K562 (cell line): Measurements from ENCODE around the gene HAPLN2. TPM values are rescaled to one million over a fixed set of nuclear protein-coding genes. Genes with fewer than 3 reads are reported as not detected.

Source experiments
- AFF1 ChIP-seq, 2 experiments: fragments of 450-650 bp; IDR thresholded peaks; 2 replicates each; pipeline ENCODE4 v1.6.1; 2018; ENCODE audit warnings: mild to moderate bottlenecking in 2 of 2, low read depth in 1 of 2; ENCODE audit not compliant: partially characterized antibody in 2 of 2
- CBFA2T3 ChIP-seq: fragments of 450-650 bp; IDR thresholded peaks from 2 replicates; pipeline ENCODE4 v1.6.1; 2017
- CEBPZ ChIP-seq: fragments of 150-350 bp; IDR thresholded peaks from 2 replicates; pipeline ENCODE4 v1.6.1; 2014; ENCODE audit warnings: low read depth, mild to moderate bottlenecking, low read length, borderline replicate concordance
- HNRNPUL1 ChIP-seq: fragments of 200-400 bp; formaldehyde crosslinking; IDR thresholded peaks from 2 replicates; pipeline ENCODE4 v1.6.1; 2017; ENCODE audit warnings: low read length
- NONO ChIP-seq, 2 experiments: fragments of 200-400 bp in 1 of 2; fragments of 450-650 bp in 1 of 2; formaldehyde crosslinking in 1 of 2; IDR thresholded peaks; 2 replicates each; pipeline ENCODE4 v1.6.1; 2017; ENCODE audit warnings: low read depth in 2 of 2, mild to moderate bottlenecking in 2 of 2, moderate library complexity in 2 of 2, low read length in 1 of 2
- PREB ChIP-seq: sonication (generic); formaldehyde crosslinking; IDR thresholded peaks from 2 replicates; pipeline ENCODE4 v1.8.1; 2023; ENCODE audit warnings: mild to moderate bottlenecking, missing genetic modification reagents
- TCF15 ChIP-seq: fragments of 250-450 bp; sonication (Bioruptor Pico); IDR thresholded peaks from 2 replicates; pipeline ENCODE4 v1.8.0; 2022; ENCODE audit warnings: moderate library complexity, mild to moderate bottlenecking, inconsistent platforms
- ZBTB8A ChIP-seq: fragments of 450-650 bp; IDR thresholded peaks from 2 replicates; pipeline ENCODE4 v1.6.1; 2018; ENCODE audit warnings: mild to moderate bottlenecking, moderate library complexity; ENCODE audit not compliant: partially characterized antibody
- ZEB2 ChIP-seq: fragments of 450-650 bp; IDR thresholded peaks from 2 replicates; pipeline ENCODE4 v1.6.1; 2016
- ZKSCAN1 ChIP-seq: fragments of 150-350 bp; IDR thresholded peaks from 2 replicates; pipeline ENCODE4 v1.6.1; 2016; ENCODE audit warnings: low read depth, low read length
- ZNF57 ChIP-seq: fragments of 450-650 bp; formaldehyde crosslinking; IDR thresholded peaks from 2 replicates; pipeline ENCODE4 v1.4.0; 2020; ENCODE audit warnings: mild to moderate bottlenecking, moderate library complexity
- ZNF592 ChIP-seq: fragments of 450-650 bp; IDR thresholded peaks from 2 replicates; pipeline ENCODE4 v1.6.1; 2017; ENCODE audit warnings: antibody characterized with exemption, mild to moderate bottlenecking
- ZNF707 ChIP-seq: fragments of 250-450 bp; sonication (Bioruptor Pico); conservative IDR thresholded peaks from 2 replicates; pipeline ENCODE4 v1.8.0; 2022; ENCODE audit warnings: inconsistent platforms, mild to moderate bottlenecking, moderate library complexity
- polyA plus RNA-seq, 8 experiments: library from polyadenylated mRNA; depleted of rRNA in 4 of 8; stranded (reverse) in 5 of 8; unstranded in 3 of 8; fragments of >200 nt; fragmentation: Nextera tagmentation in 2 of 8; fragmentation: Illumina TruSeq in 1 of 8; extraction: Ambion mirVana in 2 of 8; extraction: Trizol in 1 of 8; gene quantifications; 2 replicates each; pipeline versions ENCODE4 v1.2.1 to v1.2.3, GENCODE V29; 2011 to 2014; ENCODE audit warnings: inconsistent platforms in 1 of 8, missing spikeins in 1 of 8
- total RNA-seq, 7 experiments: library from RNA; depleted of rRNA in 6 of 7; stranded (reverse); fragments of >200 nt in 6 of 7; fragmentation: Illumina TruSeq in 2 of 7; extraction: Trizol in 2 of 7; gene quantifications; 2 replicates each; pipeline versions ENCODE4 v1.2.1 to v1.2.3, GENCODE V29; 2011 to 2021; ENCODE audit warnings: low replicate concordance in 1 of 7

The HAPLN2 gene
- total and polyA plus RNA-seq, 9 of the 15 experiments (the other 6 are each of a cell fraction or from before 2014, with no cell fraction given), result 0.14 to 5.2 (median 3.8) TPM; not detected in 4

GRCh38 chr1:156601122-156601830 lies 17.9 kb upstream of the HAPLN2 start, which contains the start of gene GPATCH4 (continued):
- TF ChIP-seq CEBPZ (no peak), ZBTB8A (no peak), NONO (IDR thresholded peaks at IDR 0.05; ENCODE audit: low read depth in 2 of 2, low read length in 1 of 2) (no peak), ZNF592 (0 out of 2 replicates have a peak, but pooled peaks have one; percentile 36), PREB (0 out of 2 replicates have a peak, but pooled peaks have one; percentile 48), ZEB2 (no peak), HNRNPUL1 (no peak), CBFA2T3 (no peak), AFF1 (IDR thresholded peaks at IDR 0.05; ENCODE audit: low read depth in 1 of 2, partially characterized antibody in 2 of 2) (peak in 1 of 2 experiments; percentile 62), ZKSCAN1 (no peak), ZNF707 (CRISPR knock-in tag) (0 out of 2 replicates have a peak, but pooled peaks have one; percentile 28), ZNF57 (CRISPR knock-in tag) (no peak), TCF15 (CRISPR knock-in tag) (no peak)
